Nephron (organoid): ENCODE data around the gene RNF222.

Experiments
- H3K27ac Mint-ChIP-seq, 3 experiments: 2 replicates each; pipeline ENCODE4 v1.8.0; 2020; ENCODE audit warnings: mixed read lengths in 3 of 3, mild to moderate bottlenecking in 2 of 3, moderate library complexity in 1 of 3
- H3K27me3 Mint-ChIP-seq: 2 replicates; pipeline ENCODE4 v1.8.0; 2021; ENCODE audit warnings: low read depth, mild to moderate bottlenecking, moderate library complexity, mixed read lengths
- H3K36me3 Mint-ChIP-seq: 2 replicates; pipeline ENCODE4 v1.8.0; 2020; ENCODE audit warnings: low read depth, mixed read lengths
- H3K4me1 Mint-ChIP-seq: 2 replicates; pipeline ENCODE4 v1.8.0; 2020; ENCODE audit warnings: mixed read lengths
- H3K4me3 Mint-ChIP-seq, 3 experiments: 2 replicates each; pipeline ENCODE4 v1.8.0; 2020; ENCODE audit warnings: mild to moderate bottlenecking in 3 of 3, mixed read lengths in 3 of 3, moderate library complexity in 2 of 3
- H3K9me3 Mint-ChIP-seq: 2 replicates; pipeline ENCODE4 v1.8.0; 2020; ENCODE audit warnings: mixed read lengths
- TF ChIP-seq, protein P1 (sequence below), 3 experiments: fragments of 200-600 bp; sonication (generic); IDR thresholded peaks; one replicate each; pipeline ENCODE4 v1.5.0; 2021; ENCODE audit warnings: antibody characterized with exemption in 3 of 3; ENCODE audit not compliant: unreplicated experiment in 3 of 3

The RNF222 gene

DNA sequence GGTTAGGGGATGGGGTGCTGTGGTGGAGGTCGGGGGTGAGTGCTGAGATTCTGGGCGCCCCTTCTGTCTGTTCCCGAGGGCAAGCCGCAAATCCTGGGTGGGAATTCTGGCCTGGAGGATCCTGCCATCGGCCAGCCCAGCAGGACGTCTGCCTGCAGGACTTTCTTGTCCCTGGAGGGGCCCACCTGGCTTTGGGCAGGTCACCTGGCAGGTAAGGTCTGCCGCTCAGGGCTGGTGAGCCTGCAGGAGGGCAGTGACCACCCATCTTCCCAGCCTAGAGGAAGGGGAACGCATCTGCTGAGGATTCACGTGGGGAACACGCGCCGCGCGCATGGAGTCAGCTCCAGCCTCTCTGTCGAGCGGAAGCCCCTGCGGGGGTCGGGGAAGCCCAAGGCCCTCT is 5.4 kb downstream of the RNF222 start:
- Mint-ChIP-seq H3K4me3 (no peak overlapping the region), H3K36me3 (no peaks in the 10 kb centered on the region), H3K4me1 (peaks cover 8% of the 10 kb centered on the region), H3K27me3 (peaks cover 25% of the 10 kb centered on the region), H3K27ac (no peak overlapping the region), H3K9me3 (no peaks in the 10 kb centered on the region)
- TF ChIP-seq, protein P1, sequence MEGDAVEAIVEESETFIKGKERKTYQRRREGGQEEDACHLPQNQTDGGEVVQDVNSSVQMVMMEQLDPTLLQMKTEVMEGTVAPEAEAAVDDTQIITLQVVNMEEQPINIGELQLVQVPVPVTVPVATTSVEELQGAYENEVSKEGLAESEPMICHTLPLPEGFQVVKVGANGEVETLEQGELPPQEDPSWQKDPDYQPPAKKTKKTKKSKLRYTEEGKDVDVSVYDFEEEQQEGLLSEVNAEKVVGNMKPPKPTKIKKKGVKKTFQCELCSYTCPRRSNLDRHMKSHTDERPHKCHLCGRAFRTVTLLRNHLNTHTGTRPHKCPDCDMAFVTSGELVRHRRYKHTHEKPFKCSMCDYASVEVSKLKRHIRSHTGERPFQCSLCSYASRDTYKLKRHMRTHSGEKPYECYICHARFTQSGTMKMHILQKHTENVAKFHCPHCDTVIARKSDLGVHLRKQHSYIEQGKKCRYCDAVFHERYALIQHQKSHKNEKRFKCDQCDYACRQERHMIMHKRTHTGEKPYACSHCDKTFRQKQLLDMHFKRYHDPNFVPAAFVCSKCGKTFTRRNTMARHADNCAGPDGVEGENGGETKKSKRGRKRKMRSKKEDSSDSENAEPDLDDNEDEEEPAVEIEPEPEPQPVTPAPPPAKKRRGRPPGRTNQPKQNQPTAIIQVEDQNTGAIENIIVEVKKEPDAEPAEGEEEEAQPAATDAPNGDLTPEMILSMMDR (IDR thresholded peaks at IDR 0.05; ENCODE audit: unreplicated experiment in 3 of 3): no peak

DNA sequence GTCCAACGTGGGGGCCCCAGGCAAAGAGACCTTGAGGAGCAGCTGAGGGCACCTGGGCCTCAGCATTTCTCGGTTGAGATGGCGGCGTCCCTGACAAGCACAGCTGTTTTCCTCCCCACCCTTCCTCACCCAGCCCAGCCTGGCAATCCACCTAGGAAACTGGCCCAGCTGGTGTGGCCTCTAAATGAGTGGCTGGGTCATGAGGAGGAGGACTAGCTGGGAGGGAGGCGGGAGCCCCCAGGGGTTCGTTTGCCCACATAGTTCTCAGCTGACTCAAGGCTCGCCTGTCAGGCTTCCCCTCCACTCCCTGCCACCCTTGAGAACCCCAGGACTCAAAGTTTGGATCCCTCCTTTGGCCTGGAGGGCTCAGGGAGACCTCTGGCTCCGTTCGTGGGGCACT is 5.9 kb downstream of the RNF222 start:
- TF ChIP-seq, protein P1 (IDR thresholded peaks at IDR 0.05; ENCODE audit: unreplicated experiment in 3 of 3): no peak
- H3K9me3 Mint-ChIP-seq: no peaks in the 10 kb centered on the region
- no peak overlapping the region for H3K4me3 Mint-ChIP-seq
- no peaks in the 10 kb centered on the region for H3K36me3 Mint-ChIP-seq
- H3K4me1 Mint-ChIP-seq: peaks cover 8% of the 10 kb centered on the region
- H3K27me3 Mint-ChIP-seq: peaks cover 19% of the 10 kb centered on the region
- no peak overlapping the region for H3K27ac Mint-ChIP-seq

DNA sequence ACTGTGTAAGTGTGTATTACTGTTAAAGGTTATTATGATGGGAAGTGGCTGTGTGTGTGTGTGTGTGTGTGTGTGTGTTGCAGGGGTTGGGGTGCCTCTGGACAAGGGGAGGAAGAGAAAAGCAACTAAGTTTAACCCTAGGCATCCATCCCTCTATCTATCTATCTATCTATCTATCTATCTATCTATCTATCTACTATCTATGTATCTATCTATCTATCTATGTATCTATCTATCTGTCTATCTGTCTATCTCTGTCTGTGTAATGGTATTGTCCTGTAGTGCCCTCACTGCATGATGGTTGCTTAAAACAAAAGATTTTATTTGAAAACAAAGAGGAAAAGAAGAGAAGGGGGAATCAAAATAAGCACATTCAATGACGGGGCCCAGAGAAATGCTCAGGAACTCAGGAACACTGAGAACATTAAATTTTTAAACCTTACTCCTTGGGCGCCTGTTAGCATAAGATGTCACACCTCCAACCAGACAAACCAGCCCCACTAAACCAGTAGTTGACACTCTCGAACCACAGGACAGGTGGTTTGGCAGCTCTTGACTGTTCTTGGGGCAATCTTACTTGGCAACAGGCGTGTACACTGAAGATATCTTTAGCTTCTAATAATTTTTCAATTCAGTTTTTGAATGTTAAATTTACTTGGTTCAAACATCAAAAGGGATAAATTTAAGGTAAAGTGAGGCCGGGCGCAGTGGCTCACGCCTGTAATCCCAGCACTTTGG is 9.5 kb downstream of the RNF222 start:
- Mint-ChIP-seq H3K27me3 (peaks cover 4% of the 10 kb centered on the region), H3K27ac (no peak overlapping the region), H3K9me3 (no peaks in the 10 kb centered on the region), H3K4me3 (no peak overlapping the region), H3K4me1 (peaks cover 14% of the 10 kb centered on the region), H3K36me3 (peaks cover 1% of the 10 kb centered on the region)
- TF ChIP-seq, protein P1 (IDR thresholded peaks at IDR 0.05; ENCODE audit: unreplicated experiment in 3 of 3): no peak

DNA sequence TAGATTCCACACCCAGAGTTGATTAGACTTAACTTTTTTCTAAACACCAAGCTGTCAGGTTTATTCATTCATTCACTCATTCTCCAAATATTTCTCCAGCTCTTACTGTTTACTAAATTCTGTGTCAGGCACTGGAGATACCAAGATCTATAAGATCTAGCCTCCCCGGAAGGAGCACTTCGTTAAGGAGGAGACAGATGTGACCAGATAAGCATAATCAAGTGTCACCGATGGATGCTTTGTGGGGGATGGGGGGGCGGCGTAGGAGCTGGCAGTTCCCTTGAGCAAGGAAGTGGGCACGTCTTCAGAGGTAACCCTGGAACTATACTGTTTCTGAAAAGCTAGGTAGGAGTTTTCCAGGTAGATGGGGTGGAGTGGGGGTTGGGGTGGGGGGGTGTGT is 10.8 kb downstream of the RNF222 start:
- Mint-ChIP-seq H3K36me3 (peaks cover 13% of the 10 kb centered on the region), H3K4me3 (peak overlapping the region; percentile 54 to 70 (median 63)), H3K9me3 (no peaks in the 10 kb centered on the region), H3K27ac (peak overlapping the region in 2 of 3 experiments; percentile 24 to 35), H3K27me3 (peaks cover 4% of the 10 kb centered on the region), H3K4me1 (peaks cover 25% of the 10 kb centered on the region)
- TF ChIP-seq, protein P1 (IDR thresholded peaks at IDR 0.05; ENCODE audit: unreplicated experiment in 3 of 3): no peak

DNA sequence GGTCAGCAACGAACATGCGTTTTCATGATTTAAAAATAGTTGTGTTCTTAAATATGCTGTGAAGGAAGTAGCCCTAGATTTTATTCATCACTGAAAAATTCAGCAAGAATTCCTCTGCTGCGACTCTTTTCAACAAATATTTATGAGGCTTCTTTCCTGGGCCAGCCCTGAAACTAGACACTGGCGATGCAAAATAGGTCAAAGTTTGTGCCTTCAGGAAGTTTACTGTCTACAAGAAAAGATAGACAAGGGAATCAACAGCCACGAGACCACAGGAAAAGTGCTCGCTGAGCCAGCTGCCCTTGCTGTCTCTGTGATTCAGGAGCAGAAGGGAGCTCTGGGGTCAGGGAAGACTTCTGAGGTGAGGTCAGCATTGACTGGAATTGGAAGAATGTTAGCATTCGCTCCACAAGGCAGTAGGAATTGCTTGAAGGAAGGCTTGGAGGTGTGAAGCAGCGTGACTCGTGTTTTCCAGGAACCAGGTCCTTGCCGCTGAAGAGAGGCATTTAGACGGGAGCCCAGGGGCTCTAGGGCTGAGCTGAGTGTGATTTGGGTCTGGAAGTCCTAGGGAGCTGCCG is 12.7 kb downstream of the RNF222 start:
- peaks cover 4% of the 10 kb centered on the region for H3K27me3 Mint-ChIP-seq
- peaks cover 33% of the 10 kb centered on the region for H3K4me1 Mint-ChIP-seq
- no peaks in the 10 kb centered on the region for H3K9me3 Mint-ChIP-seq
- H3K4me3 Mint-ChIP-seq: peak overlapping the region; percentile 91 to 98 (median 96)
- peaks cover 29% of the 10 kb centered on the region for H3K36me3 Mint-ChIP-seq
- H3K27ac Mint-ChIP-seq: peak overlapping the region in 2 of 3 experiments; percentile 46 to 99
- TF ChIP-seq, protein P1 (IDR thresholded peaks at IDR 0.05; ENCODE audit: unreplicated experiment in 3 of 3): no peak
